SK-N-DZ (cell line): ENCODE data around the gene WRNIP1.
A peak's percentile ranks its signal among the peaks of the same experiment; 100 is the strongest.

ENCODE experiments used
- DNase-seq: peaks from one replicate; pipeline ENCODE4 v3.0.0-alpha.2; 2015; ENCODE audit warnings: low spot score

The WRNIP1 gene

GRCh38 chr6:2740581-2740980 lies 24.6 kb upstream of the WRNIP1 start:
- no peak for DNase-seq

GRCh38 chr6:2741756-2742155 lies 23.4 kb upstream of the WRNIP1 start:
- DNase-seq: no peak

GRCh38 chr6:2743280-2744208 lies 21.6 kb upstream of the WRNIP1 start:
- DNase-seq: no peak

DNA sequence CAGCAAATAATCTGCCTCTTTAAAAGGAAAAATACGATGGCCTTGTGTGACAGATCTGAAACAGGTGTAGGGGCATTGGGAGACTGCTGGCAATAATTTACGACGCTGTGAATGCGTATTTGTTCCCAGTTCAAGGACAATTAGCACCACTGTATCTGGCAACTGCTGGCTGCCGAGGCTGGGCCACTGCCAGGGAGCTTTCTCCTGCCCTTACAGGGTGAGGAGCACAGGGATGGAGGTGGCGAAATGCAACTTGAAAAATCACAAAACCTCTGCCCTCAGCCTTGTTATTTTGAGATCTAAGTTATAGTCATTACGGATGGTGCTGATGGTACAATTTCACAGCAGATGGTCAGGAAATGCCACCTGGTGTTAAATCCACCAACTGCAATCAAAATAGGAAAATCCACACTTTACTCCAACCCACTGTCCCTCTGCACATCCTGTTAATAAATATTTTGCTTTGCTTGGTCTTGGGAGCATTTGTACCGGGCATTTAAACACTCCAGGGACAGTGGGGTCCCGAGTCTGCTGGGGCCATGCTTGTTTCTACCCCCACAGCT lies 20.9 kb upstream of the WRNIP1 start:
- no peak for DNase-seq

DNA sequence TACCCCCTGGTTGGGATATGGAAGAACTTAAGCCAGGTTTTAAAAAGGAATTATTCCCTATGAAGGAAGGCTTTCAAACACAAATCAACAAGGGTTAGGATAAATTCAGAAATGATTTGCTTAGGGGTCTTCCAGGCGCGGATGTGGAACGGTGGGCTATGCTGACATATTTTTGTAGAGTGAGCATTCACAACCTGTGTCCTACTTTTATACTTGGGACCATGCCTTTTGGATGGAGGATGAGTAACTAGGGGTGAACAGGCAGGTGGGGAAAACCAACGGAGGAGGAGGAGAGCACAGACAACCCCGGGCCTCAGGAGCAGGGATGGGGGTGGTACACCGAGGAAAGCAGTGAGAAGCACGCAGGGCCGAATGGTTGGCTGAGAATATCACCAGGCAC lies 20.4 kb upstream of the WRNIP1 start:
- DNase-seq: no peak

DNA sequence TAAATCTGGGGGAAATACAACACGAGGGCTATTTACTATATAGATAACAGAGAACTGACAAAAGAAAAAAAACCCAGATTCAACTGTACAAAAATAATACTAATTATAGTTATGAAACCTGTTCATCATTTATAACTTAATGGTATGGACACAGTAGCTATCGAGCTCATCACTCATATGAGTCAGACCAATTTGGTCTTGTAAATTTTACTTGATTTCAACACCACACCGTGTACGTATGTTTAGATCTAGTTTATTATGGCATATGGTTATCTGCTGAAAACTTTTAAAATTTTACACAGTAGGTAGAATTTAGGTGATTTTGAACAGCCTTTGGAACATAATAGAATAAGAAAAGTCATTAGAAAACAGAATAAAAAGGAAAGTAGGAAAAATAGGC lies 19.9 kb upstream of the WRNIP1 start:
- no peak for DNase-seq

DNA sequence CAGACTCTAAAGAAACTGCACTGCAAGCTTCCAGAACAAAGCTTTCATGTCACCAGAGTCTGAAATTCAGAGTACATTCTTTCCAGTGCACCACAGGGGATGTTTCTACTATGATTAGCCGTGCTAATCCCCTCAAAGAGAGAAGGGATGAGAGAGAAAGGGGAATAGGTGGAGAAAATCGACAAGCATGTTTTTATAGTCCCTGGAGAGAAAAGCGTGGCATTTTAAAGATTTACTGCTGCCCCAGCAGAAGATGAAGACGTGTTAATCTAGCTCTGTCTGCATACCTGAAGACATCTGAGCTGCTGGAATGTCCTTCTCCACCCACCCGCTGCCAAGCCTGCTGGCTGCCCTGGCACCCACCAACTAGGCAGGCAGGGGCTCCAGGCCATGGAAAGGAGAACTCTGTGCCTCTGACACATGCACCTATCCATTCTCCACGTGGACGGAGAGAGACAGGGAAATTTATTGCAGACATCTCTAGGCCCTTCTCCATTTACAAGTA lies 18.6 kb upstream of the WRNIP1 start:
- DNase-seq: no peak

- no peak for DNase-seq
Measured at GRCh38 chr6:2748183-2748582, 17.0 kb upstream of the WRNIP1 start.

DNA sequence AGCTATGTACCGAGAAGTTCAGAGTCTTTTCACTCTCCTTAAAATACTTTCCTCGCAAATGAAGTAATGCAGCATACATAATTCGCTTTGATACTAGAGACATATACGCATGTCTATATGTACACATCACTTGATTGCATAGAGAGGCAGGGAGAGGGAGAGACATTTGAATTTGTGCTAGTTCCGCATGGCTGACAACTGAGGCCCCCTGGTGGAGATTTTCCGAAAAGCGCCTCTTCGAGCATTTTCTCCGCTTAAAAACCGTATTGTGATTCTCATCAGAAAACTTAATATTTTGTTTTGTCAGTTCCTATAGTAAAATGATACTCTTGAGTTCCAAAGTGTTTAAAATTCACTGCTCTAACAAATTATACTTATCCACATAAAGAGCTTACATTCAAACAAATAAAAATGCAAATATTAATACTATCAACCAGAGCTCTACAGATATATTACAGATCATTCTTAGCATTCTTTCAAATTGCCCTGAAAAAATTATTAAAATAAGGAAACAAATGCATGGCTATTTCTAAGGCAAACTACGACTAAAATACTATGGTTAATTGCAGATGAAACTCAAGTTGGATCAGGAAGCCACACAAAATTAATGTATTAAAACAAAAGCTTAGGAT lies 15.1 kb upstream of the WRNIP1 start:
- peak; percentile 68 for DNase-seq

DNA sequence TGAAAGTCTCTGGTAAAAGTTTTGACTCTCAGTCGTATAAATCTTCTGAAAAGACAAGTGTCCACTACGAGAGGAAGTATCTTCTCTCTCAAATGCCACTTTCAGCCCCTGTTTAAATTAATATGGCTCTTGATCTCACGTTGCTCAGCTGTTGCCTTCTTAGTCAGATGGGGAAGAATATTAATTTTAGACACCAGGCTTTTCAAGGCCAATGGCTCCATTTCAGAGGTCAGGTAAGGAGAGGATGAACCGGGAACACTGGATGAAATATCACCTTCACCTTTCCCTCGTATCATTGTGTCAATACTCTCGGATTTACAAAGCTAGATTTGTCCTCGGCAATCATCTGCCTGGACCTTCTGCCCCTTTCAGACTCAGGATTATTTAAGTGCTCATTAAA lies 14.4 kb upstream of the WRNIP1 start, which contains the start of gene MYLK4:
TSS of gene MYLK4 (minus strand) at position 91 of the 400 bp plus-strand sequence. CDS start 1,628 bp downstream, outside the sequence.
- DNase-seq: no peak

DNA sequence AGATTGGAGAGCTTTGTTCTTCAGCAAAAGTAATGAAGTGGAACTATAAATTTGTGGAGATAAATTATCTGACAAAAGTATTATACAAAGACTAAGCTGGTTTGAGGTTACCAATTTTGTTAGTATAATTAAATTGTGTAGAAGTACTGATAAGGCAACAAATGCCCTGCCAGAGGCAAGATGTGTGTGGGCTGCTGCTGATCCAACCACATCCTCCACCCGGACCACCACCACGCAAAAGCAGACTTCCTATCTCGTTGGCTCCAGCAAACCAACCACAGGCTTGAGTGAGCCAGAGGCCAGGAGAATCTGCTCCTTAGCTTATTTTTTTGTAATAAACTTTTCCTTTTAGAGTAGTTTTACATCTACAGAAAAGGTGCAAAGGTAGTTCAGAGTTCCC lies 13.3 kb upstream of the WRNIP1 start:
- no peak for DNase-seq

GRCh38 chr6:2752477-2753109 lies 12.6 kb upstream of the WRNIP1 start:
- DNase-seq: no peak

DNA sequence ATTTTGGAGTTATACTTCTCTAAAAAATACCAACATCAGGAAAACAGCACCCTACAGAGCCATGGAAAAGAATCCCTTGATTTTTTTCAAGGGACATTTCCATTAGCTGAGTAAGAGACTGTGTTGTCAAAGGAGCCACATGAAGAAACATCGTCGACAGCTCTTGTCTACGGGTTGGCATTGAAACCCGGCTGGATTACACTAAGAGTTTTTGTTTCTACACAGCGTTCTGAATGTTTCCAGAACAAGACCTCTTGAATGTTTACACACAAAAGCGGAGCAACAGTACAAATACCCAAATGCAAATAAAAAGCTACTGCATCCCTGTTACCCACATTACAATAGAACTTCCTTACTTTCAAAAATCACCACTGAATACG lies 12.1 kb upstream of the WRNIP1 start:
- DNase-seq: no peak

- DNase-seq: no peak
Measured at GRCh38 chr6:2753743-2754142, 11.4 kb upstream of the WRNIP1 start.

- DNase-seq: no peak
Measured at GRCh38 chr6:2754393-2754792, 10.8 kb upstream of the WRNIP1 start.

- DNase-seq: no peak
Measured at GRCh38 chr6:2754911-2755310, 10.3 kb upstream of the WRNIP1 start.

GRCh38 chr6:2755456-2755855 lies 9.7 kb upstream of the WRNIP1 start:
- DNase-seq: no peak

DNA sequence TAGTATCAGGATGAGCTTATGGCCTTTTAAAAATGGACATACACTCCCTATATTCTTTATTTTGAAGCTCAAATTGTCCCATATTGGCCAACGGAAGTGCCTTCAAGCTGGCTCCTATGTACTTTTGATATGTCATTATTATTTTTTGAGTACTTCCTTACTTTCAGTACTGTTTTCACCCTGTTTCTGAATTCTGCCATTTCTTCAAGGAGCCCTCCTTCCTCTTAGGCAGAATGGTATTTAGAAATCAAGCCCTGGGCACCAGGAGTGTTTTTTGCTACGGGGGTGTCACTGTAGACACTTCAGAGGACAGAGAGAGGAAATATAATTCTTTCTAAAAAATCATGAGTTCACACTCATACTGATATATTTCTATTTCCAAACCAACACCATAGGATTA lies 9.0 kb upstream of the WRNIP1 start:
- DNase-seq: no peak

DNA sequence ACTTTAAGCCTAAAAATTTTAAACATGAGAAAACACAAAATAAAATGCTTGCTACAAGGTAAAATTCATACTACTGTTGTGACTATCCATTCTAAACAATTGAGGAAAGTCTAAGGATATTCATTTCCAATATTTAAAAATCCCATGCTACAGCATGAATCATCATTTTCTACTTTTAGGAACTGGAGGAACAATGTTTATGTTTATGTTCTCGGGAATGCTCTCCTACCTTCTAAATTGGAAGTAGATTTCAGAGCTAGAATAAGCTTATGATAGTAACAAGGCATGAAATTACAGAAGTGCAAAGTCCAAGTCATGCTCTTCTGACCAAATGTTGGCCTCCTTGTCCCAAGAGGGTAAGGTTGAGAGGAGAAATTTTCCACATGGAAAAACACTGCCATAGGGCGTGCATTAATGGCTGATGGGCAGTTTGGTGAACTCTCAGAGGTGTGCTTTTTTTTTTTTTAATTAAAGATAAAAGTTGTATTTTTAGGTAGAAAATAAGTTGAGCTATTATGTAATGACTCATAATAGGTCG lies 8.4 kb upstream of the WRNIP1 start:
- no peak for DNase-seq

DNA sequence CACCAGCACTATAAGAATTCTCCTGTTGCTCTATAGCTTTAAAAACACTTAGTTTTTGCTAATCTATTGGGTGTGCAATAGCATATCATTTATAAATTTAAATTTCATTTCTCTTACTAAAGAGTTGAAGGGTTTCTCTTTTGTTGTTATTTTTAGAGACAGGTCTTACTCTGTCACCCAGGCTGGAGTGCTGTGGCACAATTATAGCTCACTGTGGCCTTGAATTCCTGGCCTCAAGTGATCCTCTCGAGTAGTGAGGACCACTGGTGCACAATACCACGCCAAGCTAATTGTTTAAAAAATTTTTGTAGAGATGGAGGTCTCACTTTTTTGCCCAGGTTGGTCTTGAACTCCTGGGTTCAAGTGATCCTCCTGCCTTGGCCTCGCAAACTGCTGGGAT lies 6.2 kb upstream of the WRNIP1 start:
- DNase-seq: no peak
